PC-9 (cell line): Measurements from ENCODE around the gene GABARAPL1. TPM values are rescaled to one million over a fixed set of nuclear protein-coding genes. Genes with fewer than 3 reads are reported as not detected.

Experiments used
- BruUV-seq: library from RNA; stranded (reverse); fragments of 400-500 nt; replicated peaks from 2 replicates; lab custom pipeline; 2021; lab: Mats Ljungman, UMichigan
- CTCF ChIA-PET: fragments of 300-600 bp; sonication (Branson Sonifier 250); formaldehyde crosslinking; loops from one replicate; lab custom pipeline; 2022; ENCODE audit warnings: antibody characterized with exemption; lab: Charles Lee
- POLR2A ChIA-PET: fragments of 300-600 bp; sonication (Branson Sonifier 250); formaldehyde crosslinking; loops from one replicate; lab custom pipeline; 2022; ENCODE audit warnings: antibody characterized with exemption; ENCODE audit not compliant: unreplicated experiment; lab: Charles Lee
- DNase-seq, 2 experiments: peaks; one replicate each; pipeline versions ENCODE4 v3.0.0 to v3.0.0-alpha.2; 2015 to 2022; ENCODE audit warnings: mixed read lengths in 1 of 2
- H2AFZ ChIP-seq: fragments of 200-600 bp; sonication (generic); 2 replicates; pipeline ENCODE4 v1.8.1; 2017; ENCODE audit warnings: antibody characterized with exemption
- H3F3A ChIP-seq: fragments of 200-600 bp; sonication (generic); 2 replicates; pipeline ENCODE4 v1.8.1; 2017; ENCODE audit warnings: antibody characterized with exemption, mild to moderate bottlenecking, low read depth; ENCODE audit not compliant: insufficient read depth
- H3K27ac ChIP-seq: fragments of 200-600 bp; sonication (generic); 2 replicates; pipeline ENCODE4 v1.6.1; 2016; ENCODE audit warnings: mixed run types
- H3K27me3 ChIP-seq: fragments of 200-600 bp; sonication (generic); 2 replicates; pipeline ENCODE4 v1.6.1; 2016; ENCODE audit warnings: low read depth, mixed run types; ENCODE audit not compliant: insufficient read depth
- H3K36me3 ChIP-seq: fragments of 200-600 bp; sonication (generic); 2 replicates; pipeline ENCODE4 v1.6.1; 2016; ENCODE audit warnings: low read depth, mixed run types
- H3K4me1 ChIP-seq: fragments of 200-600 bp; sonication (generic); replicated peaks from 2 replicates; pipeline ENCODE4 v1.6.1; 2016; ENCODE audit warnings: mixed run types; ENCODE audit not compliant: insufficient read depth
- H3K4me2 ChIP-seq: fragments of 200-600 bp; sonication (generic); 2 replicates; pipeline ENCODE4 v1.6.1; 2017; ENCODE audit warnings: mixed run types
- H3K4me3 ChIP-seq: fragments of 200-600 bp; sonication (generic); 2 replicates; pipeline ENCODE4 v1.6.1; 2016; ENCODE audit warnings: mixed run types
- H3K79me2 ChIP-seq: fragments of 200-600 bp; sonication (generic); 2 replicates; pipeline ENCODE4 v1.6.1; 2017; ENCODE audit warnings: low read depth, mixed run types
- H3K9me2 ChIP-seq: fragments of 200-600 bp; sonication (generic); 2 replicates; pipeline ENCODE4 v1.8.1; 2017; ENCODE audit warnings: mild to moderate bottlenecking; ENCODE audit not compliant: insufficient read depth
- H3K9me3 ChIP-seq: fragments of 200-600 bp; sonication (generic); 2 replicates; pipeline ENCODE4 v1.8.1; 2016; ENCODE audit warnings: low read depth; ENCODE audit not compliant: insufficient read depth
- H4K20me1 ChIP-seq: fragments of 200-600 bp; sonication (generic); 2 replicates; pipeline ENCODE4 v1.8.1; 2017; ENCODE audit not compliant: insufficient read depth
- EZH2 ChIP-seq: fragments of 200-600 bp; sonication (generic); IDR thresholded peaks from 2 replicates; pipeline ENCODE4 v1.8.0; 2017; ENCODE audit warnings: antibody characterized with exemption, low read depth
- intact Hi-C: fragments of 100-400 bp; cut with micrococcal nuclease; formaldehyde crosslinking; loops from one replicate; pipeline ENCODE4 v1.10.0; 2022; ENCODE audit not compliant: unreplicated experiment
- total RNA-seq: library from RNA; stranded (reverse); gene quantifications from 2 replicates; pipeline ENCODE4 v1.2.3, GENCODE V29; 2021
- TF ChIP-seq, protein P1 (sequence below): fragments of 200-600 bp; sonication (generic); conservative IDR thresholded peaks from 2 replicates; pipeline ENCODE4 v1.6.1; 2017; ENCODE audit warnings: mixed run types, antibody characterized with exemption, mild to moderate bottlenecking, moderate library complexity

The GABARAPL1 gene
- total RNA-seq, 1 experiment from 2014 or later = 85.6 TPM

GRCh38 chr12:10178821-10179220 is 33.9 kb upstream of the GABARAPL1 start, which contains the start of gene TMEM52B:
Gene TMEM52B, plus strand, starts transcription at chr12:10179032. Its CDS starts 543 bp downstream, at chr12:10179575.
- no peaks in the 10 kb centered on the region for H3K79me2 ChIP-seq
- peaks cover 38% of the 10 kb centered on the region for H3K4me1 ChIP-seq
- H3K4me3 ChIP-seq = no peak within 1 kb of the TSS
- H3F3A ChIP-seq = peaks cover 23% of the 10 kb centered on the region; the same call in 1 of the 2 replicates
- H3K27me3 ChIP-seq = no peaks in the 10 kb centered on the region
- intact Hi-C loops = no loop called here
- H3K9me3 ChIP-seq = no peaks in the 10 kb centered on the region
- H2AFZ ChIP-seq = no peak within 1 kb of the TSS
- ChIA-PET CTCF (no interaction called here), POLR2A (no interaction called here)
- no peaks in the 10 kb centered on the region for H3K36me3 ChIP-seq
- no peaks in the 10 kb centered on the region for H4K20me1 ChIP-seq
- DNase-seq = no peak
- TF ChIP-seq EZH2 = no peak
- TF ChIP-seq, protein P1, sequence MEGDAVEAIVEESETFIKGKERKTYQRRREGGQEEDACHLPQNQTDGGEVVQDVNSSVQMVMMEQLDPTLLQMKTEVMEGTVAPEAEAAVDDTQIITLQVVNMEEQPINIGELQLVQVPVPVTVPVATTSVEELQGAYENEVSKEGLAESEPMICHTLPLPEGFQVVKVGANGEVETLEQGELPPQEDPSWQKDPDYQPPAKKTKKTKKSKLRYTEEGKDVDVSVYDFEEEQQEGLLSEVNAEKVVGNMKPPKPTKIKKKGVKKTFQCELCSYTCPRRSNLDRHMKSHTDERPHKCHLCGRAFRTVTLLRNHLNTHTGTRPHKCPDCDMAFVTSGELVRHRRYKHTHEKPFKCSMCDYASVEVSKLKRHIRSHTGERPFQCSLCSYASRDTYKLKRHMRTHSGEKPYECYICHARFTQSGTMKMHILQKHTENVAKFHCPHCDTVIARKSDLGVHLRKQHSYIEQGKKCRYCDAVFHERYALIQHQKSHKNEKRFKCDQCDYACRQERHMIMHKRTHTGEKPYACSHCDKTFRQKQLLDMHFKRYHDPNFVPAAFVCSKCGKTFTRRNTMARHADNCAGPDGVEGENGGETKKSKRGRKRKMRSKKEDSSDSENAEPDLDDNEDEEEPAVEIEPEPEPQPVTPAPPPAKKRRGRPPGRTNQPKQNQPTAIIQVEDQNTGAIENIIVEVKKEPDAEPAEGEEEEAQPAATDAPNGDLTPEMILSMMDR = no peak
- peak within 1 kb of the TSS; percentile 45 for H3K4me2 ChIP-seq
- H3K9me2 ChIP-seq = no peaks in the 10 kb centered on the region
- BruUV-seq = no TSS peak
- peak within 1 kb of the TSS; percentile 38 for H3K27ac ChIP-seq

DNA sequence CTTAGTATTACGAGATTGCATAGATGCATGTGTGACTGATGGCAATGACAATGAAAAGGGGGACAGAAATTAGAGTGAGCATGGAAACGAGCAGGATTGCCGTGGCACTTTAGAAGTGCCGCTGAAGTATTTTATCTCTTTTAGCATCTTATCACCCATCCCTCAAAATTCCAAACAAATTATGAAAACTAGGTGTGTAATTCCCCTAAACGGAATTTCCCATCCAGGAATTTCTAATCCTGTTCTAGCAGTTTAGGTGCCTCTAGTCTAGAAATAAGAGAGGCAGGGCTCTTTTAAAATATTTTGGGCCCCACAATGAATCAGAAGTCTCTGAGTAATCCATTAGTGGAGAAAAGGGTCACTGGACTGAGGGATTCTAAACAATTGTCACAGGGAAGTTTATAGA is 32.9 kb upstream of the GABARAPL1 start:
- no peaks in the 10 kb centered on the region for H3K79me2 ChIP-seq
- H3K36me3 ChIP-seq = no peaks in the 10 kb centered on the region
- H2AFZ ChIP-seq = no peak overlapping the region
- ChIA-PET CTCF (interaction anchor here (0.9 kb wide), 1 partner anchor 10 kb away, joined by 5 read pairs; no protein-coding TSS in a partner anchor), POLR2A (interaction anchor here (0.5 to 0.6 kb wide), 2 partner anchors 8 to 25 kb away, joined by 6 to 7 read pairs; partner anchors contain the start of gene OLR1)
- TF ChIP-seq, protein P1 = no peak
- TF ChIP-seq EZH2 = no peak
- H4K20me1 ChIP-seq = no peaks in the 10 kb centered on the region
- intact Hi-C loops = loop anchor here (1.0 kb wide), 1 partner anchor 10 kb away; no protein-coding TSS in a partner anchor
- peaks cover 46% of the 10 kb centered on the region for H3K4me1 ChIP-seq
- peak overlapping the region; percentile 38 for H3K27ac ChIP-seq
- no peaks in the 10 kb centered on the region for H3K27me3 ChIP-seq
- BruUV-seq = no TSS peak
- H3F3A ChIP-seq = peaks cover 23% of the 10 kb centered on the region; the same call in 1 of the 2 replicates
- peak in 1 of 2 experiments; percentile 71 for DNase-seq
- H3K9me2 ChIP-seq = no peaks in the 10 kb centered on the region
- H3K4me3 ChIP-seq = no peak overlapping the region
- H3K9me3 ChIP-seq = no peaks in the 10 kb centered on the region
- H3K4me2 ChIP-seq = peak overlapping the region; percentile 45

DNA sequence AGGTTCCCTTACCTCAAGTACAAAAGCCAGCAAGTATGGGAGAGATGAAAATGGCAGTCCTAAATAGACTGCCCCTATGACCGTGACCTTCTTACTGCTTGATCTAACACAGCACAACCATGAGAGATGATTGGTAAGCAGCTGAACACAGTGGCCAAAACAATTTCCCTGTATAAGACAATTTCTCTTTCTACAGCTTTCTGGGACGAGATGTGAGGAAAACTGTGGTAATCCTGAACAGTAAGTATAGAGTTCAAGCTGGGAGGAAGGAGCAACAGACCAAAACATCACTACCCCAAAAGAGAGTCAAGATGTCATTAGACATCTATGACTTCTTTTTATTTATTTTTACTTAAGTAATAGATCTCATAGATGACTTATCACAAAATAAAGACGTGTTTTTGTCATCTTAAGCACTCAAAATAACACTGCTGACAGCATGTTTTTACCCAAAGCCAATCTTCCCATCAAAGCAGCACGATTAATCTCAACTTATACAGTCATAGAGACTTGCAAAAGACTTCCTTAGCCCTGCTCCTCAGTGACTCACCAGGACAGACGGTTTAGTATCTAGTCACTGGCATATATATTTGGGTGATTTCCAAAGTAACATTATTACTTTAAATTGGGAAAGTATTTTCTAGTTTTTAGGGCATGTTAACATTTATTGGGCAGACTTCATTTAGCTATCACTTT is 30.2 kb upstream of the GABARAPL1 start:
- no TSS peak for BruUV-seq
- Histone ChIP-seq H3K4me1 (peaks cover 49% of the 10 kb centered on the region), H3K9me3 (no peaks in the 10 kb centered on the region), H3K36me3 (no peaks in the 10 kb centered on the region), H3K4me3 (no peak overlapping the region), H3K9me2 (no peaks in the 10 kb centered on the region), H4K20me1 (no peaks in the 10 kb centered on the region), H3K79me2 (no peaks in the 10 kb centered on the region), H3K27ac (0 out of 2 replicates have a peak overlapping the region, but pooled peaks have one; percentile 2), H2AFZ (no peak overlapping the region), H3F3A (peaks cover 26% of the 10 kb centered on the region; the same call in 1 of the 2 replicates), H3K27me3 (no peaks in the 10 kb centered on the region), H3K4me2 (peak overlapping the region; percentile 9; the same call in 1 of the 2 replicates)
- ChIA-PET POLR2A (interaction anchor here (0.6 kb wide), 1 partner anchor 28 kb away, joined by 5 read pairs; no protein-coding TSS in a partner anchor), CTCF (no interaction called here)
- DNase-seq = no peak
- no peak for TF ChIP-seq EZH2
- TF ChIP-seq, protein P1 = no peak
- intact Hi-C loops = no loop called here
